T-cell (primary cell): Measurements from ENCODE around the gene LGALS9C. TPM values are rescaled to one million over a fixed set of nuclear protein-coding genes. Genes with fewer than 3 reads are reported as not detected.
"Not testable (repeated sequence)": the region's sequence is repeated elsewhere in the genome, so short reads cannot be mapped to it uniquely, and the experiment has no call there.

Source experiments
- ATAC-seq, 4 experiments: fragments of 200-7000 bp in 3 of 4; fragments of 150-1000 bp in 1 of 4; cut with Tn5 transposase; replicated peaks in 1 of 4; 1 replicate in 3 of 4; 2 replicates in 1 of 4; pipeline ENCODE4 v1.10.0; 2021; ENCODE audit warnings: moderate library complexity in 3 of 4, mild to moderate bottlenecking in 2 of 4, moderate number of reproducible peaks in 1 of 4
- CTCF ChIA-PET, 2 donors: fragments of 300-600 bp; sonication (Branson Sonifier 250); formaldehyde crosslinking; loops; one replicate each; lab custom pipeline; 2022; ENCODE audit warnings: antibody characterized with exemption in 2 of 2; lab: Charles Lee
- POLR2A ChIA-PET, 2 donors: fragments of 300-600 bp; sonication (Branson Sonifier 250); formaldehyde crosslinking; loops; one replicate each; lab custom pipeline; 2022; ENCODE audit warnings: antibody characterized with exemption in 2 of 2; lab: Charles Lee
- DNase-seq, 35 experiments: peaks; one replicate each; pipeline versions ENCODE4 v3.0.0 to v3.0.0-alpha.2; 2013 to 2023
- H3K27ac ChIP-seq: one replicate; pipeline ENCODE4 v1.5.1; 2013; ENCODE audit warnings: low read length
- H3K27me3 ChIP-seq, 2 experiments: replicated peaks in 1 of 2; 1 replicate in 1 of 2; 2 replicates in 1 of 2; pipeline versions ENCODE4 v1.6.1 to v1.7.0; 2013; ENCODE audit warnings: low read length in 1 of 2, mixed read lengths in 1 of 2; ENCODE audit not compliant: control insufficient read depth in 2 of 2, insufficient read depth in 2 of 2; ENCODE audit errors: extremely low read depth in 1 of 2
- H3K36me3 ChIP-seq, 2 donors: 1 replicate in 1 of 2; 2 replicates in 1 of 2; pipeline versions ENCODE4 v1.6.1 to v1.7.0; 2013; ENCODE audit warnings: low read length in 1 of 2; ENCODE audit not compliant: control insufficient read depth in 2 of 2, insufficient read depth in 1 of 2; ENCODE audit errors: extremely low read depth in 1 of 2
- H3K4me1 ChIP-seq, 2 experiments: 1 replicate in 1 of 2; 2 replicates in 1 of 2; pipeline versions ENCODE4 v1.6.1 to v1.7.0; 2013; ENCODE audit warnings: low read length in 2 of 2, mixed read lengths in 1 of 2; ENCODE audit not compliant: insufficient read depth in 2 of 2, control insufficient read depth in 1 of 2; ENCODE audit errors: extremely low read depth in 1 of 2
- H3K4me3 ChIP-seq, 2 donors: 1 replicate in 1 of 2; 2 replicates in 1 of 2; pipeline versions ENCODE4 v1.5.1 to v1.7.0; 2013; ENCODE audit warnings: mild to moderate bottlenecking in 2 of 2, low read length in 1 of 2, moderate library complexity in 1 of 2; ENCODE audit not compliant: control insufficient read depth in 1 of 2; ENCODE audit errors: extremely low read depth in 1 of 2
- H3K9me3 ChIP-seq: 2 replicates; pipeline ENCODE4 v1.7.0; 2013
- H3K27ac Mint-ChIP-seq, 2 donors: one replicate each; pipeline ENCODE4 v1.8.0; 2020 to 2021; ENCODE audit warnings: mild to moderate bottlenecking in 2 of 2, mixed read lengths in 2 of 2
- H3K27me3 Mint-ChIP-seq, 2 donors: one replicate each; pipeline ENCODE4 v1.8.0; 2021 to 2022; ENCODE audit warnings: mixed read lengths in 2 of 2
- H3K36me3 Mint-ChIP-seq: one replicate; pipeline ENCODE4 v1.8.0; 2021; ENCODE audit warnings: mixed read lengths
- H3K4me1 Mint-ChIP-seq, 3 donors: one replicate each; pipeline ENCODE4 v1.8.0; 2020 to 2022; ENCODE audit warnings: mixed read lengths in 3 of 3, mild to moderate bottlenecking in 1 of 3
- H3K4me3 Mint-ChIP-seq, 3 donors: one replicate each; pipeline ENCODE4 v1.8.0; 2020 to 2022; ENCODE audit warnings: mild to moderate bottlenecking in 3 of 3, mixed read lengths in 3 of 3, moderate library complexity in 3 of 3
- H3K9me3 Mint-ChIP-seq, 3 donors: one replicate each; pipeline ENCODE4 v1.8.0; 2020 to 2022; ENCODE audit warnings: mixed read lengths in 3 of 3
- WGBS: methylation state at CpG from one replicate; pipeline ENCODE4 v1.1.5; 2013; ENCODE audit warnings: missing lambda C conversion rate; ENCODE audit not compliant: insufficient coverage; 5-methylcytosine and 5-hydroxymethylcytosine counted together
- total RNA-seq, 35 experiments: library from RNA in 6 of 35; stranded (reverse) in 6 of 35; fragments of 120-200 nt in 1 of 35; gene quantifications; one replicate each; pipeline versions ENCODE4 v1.2.1 to v1.2.4 and lab custom pipeline; 2013 to 2026

The LGALS9C gene
- total RNA-seq, 5 donors from 2014 or later (not counting 1 experiment from before 2014, with no cell fraction given) = 0.19 to 0.59 (median 0.54) TPM; not detected in 2

DNA sequence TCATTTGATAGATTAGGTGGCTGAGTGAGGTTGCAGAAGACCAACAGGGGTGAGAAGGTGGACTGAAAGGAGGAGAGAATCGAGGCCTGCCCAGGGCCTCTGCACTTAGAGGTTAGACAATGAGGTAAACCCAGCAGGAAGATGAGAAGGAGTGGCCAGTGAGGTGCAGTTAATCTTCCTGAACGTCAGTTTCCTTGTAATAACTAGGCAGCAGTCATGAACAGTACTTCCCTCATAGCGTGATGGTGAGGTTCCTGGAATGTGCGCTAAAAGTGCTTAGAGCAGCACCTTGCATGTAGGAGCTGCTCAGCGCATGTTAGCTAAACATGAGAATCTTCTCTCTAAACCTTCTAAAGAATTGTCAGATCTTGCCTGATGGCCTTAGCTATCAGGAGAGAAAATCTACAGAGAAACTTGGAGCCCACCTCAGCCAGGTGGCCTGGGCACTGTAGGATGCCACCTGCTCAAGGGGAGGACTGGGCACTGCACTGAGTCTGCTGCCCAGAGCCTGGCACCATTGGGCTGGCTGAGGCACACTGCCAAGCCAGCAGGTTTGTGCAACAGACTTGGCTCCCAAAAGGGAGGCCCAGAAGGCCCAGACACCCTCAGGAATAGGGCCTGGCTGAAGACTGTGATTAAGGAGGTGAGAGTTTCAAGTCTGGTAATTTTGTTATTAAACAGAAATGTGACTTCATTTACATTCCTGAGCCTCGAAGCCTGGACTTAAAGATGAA, 10.2 kb upstream of the LGALS9C start:
- H3K9me3 ChIP-seq, H3K27me3 Mint-ChIP-seq, H3K4me1 Mint-ChIP-seq, H3K4me3 ChIP-seq, H3K9me3 Mint-ChIP-seq, CTCF ChIA-PET, H3K36me3 Mint-ChIP-seq, ATAC-seq, H3K27ac Mint-ChIP-seq, H3K27ac ChIP-seq, H3K4me3 Mint-ChIP-seq, H3K27me3 ChIP-seq, H3K36me3 ChIP-seq, POLR2A ChIA-PET, DNase-seq, H3K4me1 ChIP-seq: not testable (repeated sequence)
- WGBS = 43% methylated on average over 1 of the region's 6 CpGs

GRCh38 chr17:18467001-18467400, 9.6 kb upstream of the LGALS9C start:
- H3K36me3 Mint-ChIP-seq, POLR2A ChIA-PET, DNase-seq, CTCF ChIA-PET, ATAC-seq, H3K9me3 ChIP-seq, H3K27me3 Mint-ChIP-seq, H3K4me3 ChIP-seq, H3K27me3 ChIP-seq, H3K4me1 ChIP-seq, H3K27ac ChIP-seq, H3K4me1 Mint-ChIP-seq, H3K36me3 ChIP-seq, H3K27ac Mint-ChIP-seq, H3K4me3 Mint-ChIP-seq, H3K9me3 Mint-ChIP-seq: not testable (repeated sequence)
- WGBS = 81% methylated on average over 3 of the region's 5 CpGs

- H3K9me3 ChIP-seq, H3K9me3 Mint-ChIP-seq, ATAC-seq, H3K4me1 Mint-ChIP-seq, H3K4me3 ChIP-seq, H3K27ac Mint-ChIP-seq, H3K4me3 Mint-ChIP-seq, H3K36me3 Mint-ChIP-seq, H3K27ac ChIP-seq, DNase-seq, H3K27me3 Mint-ChIP-seq, H3K36me3 ChIP-seq, CTCF ChIA-PET, POLR2A ChIA-PET, H3K27me3 ChIP-seq, H3K4me1 ChIP-seq: not testable (repeated sequence)
- WGBS = 88% methylated on average over 3 of the region's 10 CpGs
Measured at GRCh38 chr17:18468472-18469171, 8.0 kb upstream of the LGALS9C start.

- POLR2A ChIA-PET, H3K27me3 ChIP-seq, H3K36me3 ChIP-seq, DNase-seq, H3K9me3 ChIP-seq, ATAC-seq, H3K27me3 Mint-ChIP-seq, H3K4me1 Mint-ChIP-seq, H3K4me1 ChIP-seq, H3K4me3 ChIP-seq, CTCF ChIA-PET, H3K36me3 Mint-ChIP-seq, H3K27ac Mint-ChIP-seq, H3K9me3 Mint-ChIP-seq, H3K27ac ChIP-seq, H3K4me3 Mint-ChIP-seq: not testable (repeated sequence)
- no CpG with 5 or more reads among the region's 2 CpGs for WGBS
Measured at GRCh38 chr17:18469837-18470236, 6.8 kb upstream of the LGALS9C start.

GRCh38 chr17:18470345-18470930, 6.2 kb upstream of the LGALS9C start:
- H3K27ac Mint-ChIP-seq, H3K27me3 Mint-ChIP-seq, H3K4me3 ChIP-seq, H3K4me1 ChIP-seq, H3K27ac ChIP-seq, H3K4me1 Mint-ChIP-seq, H3K36me3 Mint-ChIP-seq, ATAC-seq, H3K9me3 ChIP-seq, DNase-seq, H3K27me3 ChIP-seq, H3K4me3 Mint-ChIP-seq, CTCF ChIA-PET, POLR2A ChIA-PET, H3K36me3 ChIP-seq, H3K9me3 Mint-ChIP-seq: not testable (repeated sequence)
- no CpG with 5 or more reads among the region's 11 CpGs for WGBS

- H3K9me3 ChIP-seq, CTCF ChIA-PET, H3K27me3 Mint-ChIP-seq, H3K4me1 ChIP-seq, ATAC-seq, H3K4me3 Mint-ChIP-seq, H3K27ac ChIP-seq, H3K4me3 ChIP-seq, POLR2A ChIA-PET, DNase-seq, H3K36me3 ChIP-seq, H3K9me3 Mint-ChIP-seq, H3K27ac Mint-ChIP-seq, H3K36me3 Mint-ChIP-seq, H3K27me3 ChIP-seq: not testable (repeated sequence)
- peaks cover 0 to 10% (median 8%) of the 10 kb centered on the region in 3 donors for H3K4me1 Mint-ChIP-seq
- no CpG with 5 or more reads among the region's 4 CpGs for WGBS
Measured at GRCh38 chr17:18473967-18474366, 2.6 kb upstream of the LGALS9C start.
